RWPE1 (cell line): ENCODE results near the gene GSK3B.

ENCODE experiments used
- CTCF ChIA-PET: fragments of 350-600 bp; sonication (Branson Sonifier 250); formaldehyde crosslinking; extraction: SDS; loops from one replicate; lab custom pipeline; 2021; lab: Yijun Ruan, JAX
- POLR2A ChIA-PET: fragments of 400-600 bp; formaldehyde crosslinking; extraction: SDS; loops from one replicate; lab custom pipeline; 2020; ENCODE audit warnings: antibody characterized with exemption; ENCODE audit not compliant: low non-redundant PET; lab: Yijun Ruan, JAX
- DNase-seq: peaks from one replicate; pipeline ENCODE4 v3.0.0; 2012; ENCODE audit warnings: low spot score
- H3K27ac ChIP-seq: fragments of 450-650 bp; 2 replicates; pipeline ENCODE4 v1.5.1; 2017
- TF ChIP-seq, protein P1 (sequence below): fragments of 450-650 bp; conservative IDR thresholded peaks from 2 replicates; pipeline ENCODE4 v1.5.1; 2017; ENCODE audit warnings: low read depth, mild to moderate bottlenecking

Gene GSK3B

DNA sequence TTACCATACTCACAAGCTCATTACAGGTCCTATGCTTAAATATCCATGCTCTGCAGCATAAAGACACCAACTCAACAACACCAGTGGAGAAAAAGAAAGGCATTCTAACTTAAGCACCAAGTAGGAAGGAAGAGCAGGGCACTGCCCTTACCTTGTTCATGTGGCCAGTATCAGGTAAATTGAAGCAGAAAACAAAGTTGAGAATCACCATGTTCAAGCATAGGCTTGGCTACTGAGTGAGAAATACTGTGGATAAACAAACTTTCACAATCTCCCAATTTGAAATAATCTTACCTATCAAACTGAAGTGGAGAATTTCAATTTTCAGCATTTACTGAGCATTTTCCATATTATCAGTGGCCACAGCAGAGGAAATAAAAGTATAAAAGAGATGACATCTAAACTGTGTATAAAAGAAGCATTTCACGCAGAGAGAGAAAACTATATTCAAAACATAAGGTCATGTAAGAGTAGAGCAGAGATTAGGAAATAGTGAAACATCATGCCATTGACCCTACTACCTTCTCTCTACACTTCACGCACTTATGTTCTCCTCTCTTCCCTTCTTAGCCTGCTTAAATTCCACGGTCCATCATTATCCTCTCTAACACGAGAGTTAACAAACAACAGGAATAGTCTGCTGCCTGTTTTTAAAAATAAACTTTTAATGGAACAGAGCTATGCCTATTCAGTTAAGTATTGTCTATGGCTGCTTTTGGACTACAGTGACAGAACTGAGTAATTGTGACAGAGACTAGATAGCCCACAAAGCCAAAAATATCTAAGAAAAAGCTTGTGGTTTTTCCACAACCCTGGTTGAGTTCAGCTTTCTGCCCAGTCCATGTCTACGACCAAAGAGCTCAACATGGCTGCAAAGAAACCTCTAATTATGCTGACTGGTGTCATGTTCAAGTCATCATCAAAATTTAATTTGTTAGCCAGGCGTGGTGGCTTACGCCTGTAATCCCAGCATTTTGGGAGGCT lies 169.8 kb downstream of the GSK3B start:
- TF ChIP-seq, protein P1, sequence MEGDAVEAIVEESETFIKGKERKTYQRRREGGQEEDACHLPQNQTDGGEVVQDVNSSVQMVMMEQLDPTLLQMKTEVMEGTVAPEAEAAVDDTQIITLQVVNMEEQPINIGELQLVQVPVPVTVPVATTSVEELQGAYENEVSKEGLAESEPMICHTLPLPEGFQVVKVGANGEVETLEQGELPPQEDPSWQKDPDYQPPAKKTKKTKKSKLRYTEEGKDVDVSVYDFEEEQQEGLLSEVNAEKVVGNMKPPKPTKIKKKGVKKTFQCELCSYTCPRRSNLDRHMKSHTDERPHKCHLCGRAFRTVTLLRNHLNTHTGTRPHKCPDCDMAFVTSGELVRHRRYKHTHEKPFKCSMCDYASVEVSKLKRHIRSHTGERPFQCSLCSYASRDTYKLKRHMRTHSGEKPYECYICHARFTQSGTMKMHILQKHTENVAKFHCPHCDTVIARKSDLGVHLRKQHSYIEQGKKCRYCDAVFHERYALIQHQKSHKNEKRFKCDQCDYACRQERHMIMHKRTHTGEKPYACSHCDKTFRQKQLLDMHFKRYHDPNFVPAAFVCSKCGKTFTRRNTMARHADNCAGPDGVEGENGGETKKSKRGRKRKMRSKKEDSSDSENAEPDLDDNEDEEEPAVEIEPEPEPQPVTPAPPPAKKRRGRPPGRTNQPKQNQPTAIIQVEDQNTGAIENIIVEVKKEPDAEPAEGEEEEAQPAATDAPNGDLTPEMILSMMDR: no peak
- POLR2A ChIA-PET: no interaction called here
- DNase-seq: no peak
- CTCF ChIA-PET: interaction anchor here (0.7 kb wide), 1 partner anchor 281 kb away, joined by 3 read pairs; no protein-coding TSS in a partner anchor
- H3K27ac ChIP-seq: no peak overlapping the region

- CTCF ChIA-PET: interaction anchor here (0.6 to 1.2 kb wide), 3 partner anchors 29 to 112 kb away, joined by 3 to 6 read pairs (median 6); no protein-coding TSS in a partner anchor
- TF ChIP-seq, protein P1: no peak
- POLR2A ChIA-PET: no interaction called here
- no peak overlapping the region for H3K27ac ChIP-seq
- DNase-seq: peak; percentile 7
Observed at GRCh38 chr3:119918992-119919933, 175.0 kb downstream of the GSK3B start.

DNA sequence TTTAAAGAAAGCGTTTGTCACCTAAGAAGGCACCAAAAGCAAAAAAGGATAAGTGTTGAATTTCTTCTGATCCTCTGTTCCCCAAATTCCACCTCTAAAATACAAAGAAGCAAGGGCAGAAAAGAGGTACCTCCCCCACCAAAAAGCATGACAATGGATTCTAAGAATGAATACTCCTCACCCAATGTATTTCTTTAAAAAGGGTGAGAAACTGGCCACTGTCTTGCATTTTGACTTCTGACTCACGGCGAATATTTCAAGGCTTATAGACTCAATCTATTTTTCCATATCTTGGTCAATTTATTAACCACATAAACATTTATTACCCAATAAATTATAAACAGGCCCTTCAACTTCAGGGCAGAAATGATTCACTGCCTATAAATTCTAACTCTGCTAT lies 181.2 kb downstream of the GSK3B start:
- ChIA-PET POLR2A (no interaction called here), CTCF (no interaction called here)
- DNase-seq: no peak
- H3K27ac ChIP-seq: no peak overlapping the region
- TF ChIP-seq, protein P1: no peak

DNA sequence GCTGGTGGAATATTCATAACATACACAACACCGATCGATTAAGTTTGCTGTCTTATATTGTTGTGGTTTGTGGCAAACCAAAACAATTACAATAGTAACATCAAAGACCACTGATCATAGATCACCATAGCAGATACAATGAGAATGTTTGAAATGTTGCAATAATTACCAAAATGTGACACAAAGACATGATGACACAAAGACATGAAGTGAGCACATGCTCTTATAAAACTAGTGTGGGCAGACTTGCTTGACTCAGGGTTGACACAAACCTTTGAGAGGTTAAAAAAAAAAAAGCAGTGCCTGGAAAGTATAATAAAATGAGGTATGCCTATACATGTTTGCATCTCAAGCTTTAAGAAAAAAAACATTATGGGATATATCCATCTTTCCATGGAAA lies 182.0 kb downstream of the GSK3B start:
- H3K27ac ChIP-seq: no peak overlapping the region
- DNase-seq: no peak
- ChIA-PET POLR2A (no interaction called here), CTCF (no interaction called here)
- TF ChIP-seq, protein P1: no peak

GRCh38 chr3:119911748-119912147 lies 182.5 kb downstream of the GSK3B start:
- H3K27ac ChIP-seq: no peak overlapping the region
- ChIA-PET CTCF (no interaction called here), POLR2A (no interaction called here)
- DNase-seq: no peak
- TF ChIP-seq, protein P1: no peak

- CTCF ChIA-PET: no interaction called here
- DNase-seq: no peak
- TF ChIP-seq, protein P1: no peak
- H3K27ac ChIP-seq: no peak overlapping the region
- POLR2A ChIA-PET: no interaction called here
Observed at GRCh38 chr3:119902061-119902460, 192.2 kb downstream of the GSK3B start.
